HG02981 (cell line): ENCODE results near the gene EPHA2.

Experiments
- ATAC-seq: cut with Tn5 transposase; IDR thresholded peaks from one replicate; pipeline ENCODE4 v1.9.1; 2021; ENCODE audit warnings: mild to moderate bottlenecking, moderate library complexity; ENCODE audit not compliant: unreplicated experiment

EPHA2 gene

GRCh38 chr1:16099412-16099811, 56.5 kb downstream of the EPHA2 start:
- ATAC-seq, result no peak

DNA sequence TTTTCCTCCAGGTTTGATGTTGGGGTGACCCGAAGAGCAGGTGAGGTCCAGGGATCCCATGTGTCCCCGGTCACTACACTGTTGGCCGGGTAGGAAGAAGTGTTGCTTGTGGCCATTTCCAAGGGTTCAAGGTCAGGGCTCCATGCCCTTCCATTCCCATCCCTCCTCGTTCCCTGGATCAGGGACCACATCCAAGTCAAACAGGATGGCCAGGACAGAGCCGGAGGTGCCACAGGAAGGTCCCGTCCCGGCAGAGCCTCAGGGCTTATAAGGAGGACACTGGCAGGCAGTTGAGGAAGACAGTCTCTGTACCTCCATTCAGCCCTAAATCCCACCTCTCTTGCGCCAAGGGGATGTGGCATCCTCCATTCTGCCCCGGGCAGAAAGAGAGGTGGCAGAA, 60.4 kb downstream of the EPHA2 start:
- ATAC-seq, result no peak

DNA sequence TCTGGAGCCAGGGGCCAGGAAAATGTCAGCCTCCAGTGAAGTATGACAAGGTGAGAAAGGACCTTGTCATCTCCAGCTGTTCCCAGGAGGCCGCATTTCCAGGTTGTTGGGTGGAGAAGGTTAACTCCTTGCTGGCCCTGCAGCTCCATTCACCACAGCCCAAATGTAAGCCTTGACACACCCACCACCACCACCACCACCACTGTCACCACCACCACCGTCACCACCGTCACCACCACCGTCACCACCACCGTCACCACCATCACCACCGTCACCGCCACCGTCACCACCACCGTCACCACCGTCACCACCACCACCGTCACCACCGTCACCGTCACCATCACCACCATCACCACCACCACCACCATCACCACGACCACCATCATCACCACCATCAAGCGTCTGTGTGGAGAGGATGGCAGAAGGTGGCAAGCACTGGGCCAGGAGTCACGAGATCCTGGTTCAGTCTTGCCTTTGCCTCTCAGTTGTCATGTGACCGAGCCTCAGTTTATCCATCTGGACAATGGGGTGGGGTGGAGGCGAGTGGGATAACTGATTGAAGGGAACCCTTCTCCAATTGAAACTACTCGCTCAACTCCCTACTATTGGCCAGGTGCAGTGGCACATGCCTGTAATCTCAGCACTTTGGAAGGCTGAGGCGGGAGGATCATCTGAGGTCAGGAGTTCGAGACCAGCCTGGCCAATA, 61.3 kb downstream of the EPHA2 start:
- no peak for ATAC-seq

GRCh38 chr1:16093611-16094010, 62.3 kb downstream of the EPHA2 start:
- ATAC-seq, result no peak

- no peak for ATAC-seq
Observed at GRCh38 chr1:16092923-16093511, 62.9 kb downstream of the EPHA2 start.

GRCh38 chr1:16092097-16092922, 63.6 kb downstream of the EPHA2 start:
- no peak for ATAC-seq

DNA sequence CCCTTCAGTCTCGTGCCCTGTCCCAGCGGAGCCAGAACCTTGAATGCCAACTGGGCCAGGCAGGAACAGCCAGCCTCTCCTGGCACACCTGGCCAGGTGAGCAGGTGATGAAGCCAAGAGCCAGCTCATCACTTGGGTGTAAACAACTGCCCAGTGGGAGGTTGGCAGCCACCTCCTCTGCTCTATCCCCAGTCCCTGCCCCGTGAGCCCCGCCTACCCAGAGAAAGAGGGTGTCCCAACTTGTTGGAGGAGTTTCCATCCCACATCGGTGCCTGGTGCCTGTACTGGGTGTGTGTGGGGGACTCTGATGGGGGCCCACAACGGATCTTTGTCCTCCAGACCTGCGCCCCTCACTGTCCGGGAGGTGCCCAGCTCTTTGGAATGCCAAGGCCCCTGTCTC, 64.6 kb downstream of the EPHA2 start:
- ATAC-seq, result no peak

DNA sequence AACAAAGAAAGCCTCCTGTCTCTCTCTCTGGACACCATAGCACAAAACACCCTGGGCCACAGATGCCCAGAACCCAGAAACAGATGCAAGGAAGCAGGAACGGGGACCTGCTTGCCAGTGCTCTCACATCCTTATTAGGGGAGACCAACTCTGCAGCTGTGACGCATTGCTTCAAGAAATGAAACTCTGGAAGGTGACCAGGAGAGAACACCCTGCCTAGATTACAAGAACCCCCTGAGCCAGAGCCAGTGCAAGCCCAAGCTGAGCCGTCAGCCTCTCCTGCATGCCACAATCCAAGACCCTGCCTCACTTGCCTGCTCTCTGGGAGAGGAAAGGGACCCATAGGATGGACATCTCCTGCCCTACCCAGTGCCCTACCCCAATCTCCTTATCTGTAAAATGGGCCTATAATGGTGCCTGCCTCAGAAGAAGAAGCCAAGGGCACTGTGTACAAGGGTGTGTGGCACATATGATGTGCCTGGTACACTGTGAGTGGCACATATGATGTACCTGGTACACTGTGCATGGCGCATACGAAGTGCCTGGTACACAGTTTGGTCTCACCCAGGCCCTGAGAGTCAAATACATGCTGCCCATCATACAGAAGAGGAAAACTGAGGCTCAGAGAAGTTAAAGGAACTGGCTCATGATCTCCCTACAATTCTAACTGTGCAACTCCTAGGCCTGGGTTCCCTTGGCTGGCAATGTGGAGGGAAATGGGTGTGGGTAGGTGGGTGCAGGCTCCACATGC, 65.6 kb downstream of the EPHA2 start:
- ATAC-seq, result no peak

DNA sequence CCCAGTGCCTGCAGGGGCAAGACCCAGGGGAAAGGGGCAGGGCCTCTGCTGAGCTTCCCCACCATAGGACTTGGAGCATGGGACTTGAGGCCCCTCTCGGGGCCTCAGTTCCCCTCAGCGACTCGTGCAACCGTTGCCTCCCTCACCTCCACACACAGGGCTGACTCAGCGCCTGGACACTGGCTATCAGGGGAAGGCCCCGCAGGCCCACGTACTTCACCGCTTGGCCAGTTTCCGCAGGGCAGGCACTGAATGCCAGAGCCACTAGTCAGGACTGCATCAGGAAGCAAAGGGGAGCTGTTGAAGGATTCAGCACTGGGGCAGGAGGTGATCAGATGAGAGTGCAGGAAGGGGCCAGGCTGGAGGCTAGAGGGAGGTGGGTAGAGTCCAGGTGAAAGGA, 66.9 kb downstream of the EPHA2 start:
- ATAC-seq, result no peak

DNA sequence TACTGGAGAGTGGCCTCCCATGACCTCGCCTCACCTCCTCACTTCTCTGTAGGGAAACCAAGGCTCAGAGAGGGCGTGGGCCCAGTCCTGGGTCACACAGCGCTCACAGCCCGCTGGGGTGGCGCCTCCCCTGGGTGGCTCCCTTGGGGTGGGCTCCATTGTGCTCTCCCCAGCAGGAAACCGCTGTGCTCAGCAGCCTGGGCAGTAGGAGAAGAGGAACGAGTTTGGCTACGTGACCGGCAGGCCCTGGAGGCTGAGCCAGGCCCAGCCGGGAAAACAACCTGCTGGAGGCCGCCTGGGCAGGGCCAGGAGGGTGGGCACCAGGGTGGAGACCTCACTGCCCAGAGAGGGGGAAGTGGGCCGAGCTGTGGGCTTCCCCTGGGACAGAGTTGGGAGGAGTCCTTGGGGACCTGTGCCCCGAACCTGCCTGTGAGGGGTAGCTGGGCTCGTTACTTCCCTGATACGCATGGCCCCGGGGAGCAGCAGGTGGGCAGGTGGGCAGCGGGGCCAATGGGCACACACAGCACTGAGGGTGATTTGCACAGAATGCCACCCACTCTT, 67.4 kb downstream of the EPHA2 start:
- no peak for ATAC-seq

DNA sequence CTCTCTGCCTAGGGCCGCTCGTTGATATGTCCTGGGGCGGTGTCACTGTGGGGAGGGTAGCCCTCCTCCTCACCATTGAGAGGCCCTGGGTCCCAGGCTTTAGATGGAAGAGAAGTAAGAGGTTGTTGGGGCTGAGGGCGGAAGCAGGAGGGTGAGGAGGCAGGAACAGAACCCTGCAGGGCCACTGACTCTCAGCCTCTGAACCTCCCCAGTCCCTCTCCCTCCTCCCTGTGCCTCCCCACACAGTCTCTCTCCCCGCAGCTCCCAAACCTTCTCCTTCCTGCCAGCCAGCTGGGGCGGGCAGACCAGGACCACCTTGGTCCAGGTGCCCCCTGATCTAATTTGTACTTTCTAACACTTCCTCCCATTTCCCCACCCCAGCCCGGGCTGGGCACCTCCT, 68.1 kb downstream of the EPHA2 start:
- no peak for ATAC-seq

DNA sequence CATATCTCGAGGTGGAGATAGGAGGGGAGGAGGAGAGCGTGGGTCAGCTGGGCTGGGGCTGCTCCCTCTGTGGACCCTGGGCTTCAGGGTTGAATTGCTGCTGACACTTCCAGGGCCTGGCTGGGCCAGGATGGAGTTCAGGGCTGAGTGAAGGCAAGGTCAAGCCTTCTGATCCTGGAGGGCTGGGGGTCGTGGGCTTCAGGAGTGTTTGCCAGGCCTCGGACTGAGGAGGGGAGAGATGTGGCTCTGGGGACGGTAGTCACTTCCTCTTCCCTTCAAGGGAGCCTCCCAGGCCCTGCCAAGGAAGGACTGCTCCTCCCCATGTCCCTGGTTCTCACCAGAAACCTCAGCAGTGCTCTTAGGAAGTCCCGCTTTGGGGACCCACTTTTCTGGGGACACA, 70.3 kb downstream of the EPHA2 start:
- ATAC-seq, result no peak

GRCh38 chr1:16083486-16083885, 72.4 kb downstream of the EPHA2 start:
- no peak for ATAC-seq

DNA sequence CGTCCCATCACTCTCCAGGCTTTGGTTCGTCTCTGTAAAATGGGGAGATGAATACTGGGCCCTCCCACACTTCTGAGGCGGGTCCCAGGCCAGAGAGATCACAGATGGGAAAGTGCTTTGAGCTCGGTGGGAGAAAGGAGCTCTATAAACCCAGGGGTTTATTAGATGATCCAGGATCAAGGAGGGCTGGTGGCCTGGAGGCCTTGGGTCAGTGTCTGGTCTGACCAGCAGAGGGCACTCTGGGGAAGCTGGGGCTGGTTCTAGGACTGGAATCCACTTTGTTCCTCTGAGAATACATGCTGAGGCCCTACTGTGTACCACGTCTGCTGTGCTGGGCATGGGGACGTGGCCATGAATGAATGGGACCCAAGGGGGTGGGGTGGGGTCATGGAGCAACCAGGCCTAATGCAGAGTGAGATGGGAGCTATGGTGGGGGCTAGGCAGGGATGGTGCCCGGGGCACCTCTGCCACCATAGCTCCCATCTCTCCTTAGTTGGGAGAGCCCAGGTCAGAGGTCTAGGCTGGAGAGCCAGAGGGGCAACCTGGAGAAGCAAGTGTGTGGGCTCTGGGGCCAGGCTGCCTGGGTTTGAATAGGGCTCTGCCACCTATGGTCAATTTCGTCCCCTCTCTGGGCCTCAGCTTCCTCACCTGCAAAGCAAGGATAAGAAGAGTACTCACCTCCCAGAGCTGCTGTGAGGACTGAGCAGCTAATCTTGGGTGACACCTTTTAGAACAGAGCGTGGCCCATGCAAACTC, 73.4 kb downstream of the EPHA2 start:
- no peak for ATAC-seq

- ATAC-seq, result no peak
Observed at GRCh38 chr1:16081636-16082035, 74.2 kb downstream of the EPHA2 start.

GRCh38 chr1:16080422-16081150, 75.3 kb downstream of the EPHA2 start:
- ATAC-seq, result no peak

- no peak for ATAC-seq
Observed at GRCh38 chr1:16078925-16079656, 76.8 kb downstream of the EPHA2 start.

DNA sequence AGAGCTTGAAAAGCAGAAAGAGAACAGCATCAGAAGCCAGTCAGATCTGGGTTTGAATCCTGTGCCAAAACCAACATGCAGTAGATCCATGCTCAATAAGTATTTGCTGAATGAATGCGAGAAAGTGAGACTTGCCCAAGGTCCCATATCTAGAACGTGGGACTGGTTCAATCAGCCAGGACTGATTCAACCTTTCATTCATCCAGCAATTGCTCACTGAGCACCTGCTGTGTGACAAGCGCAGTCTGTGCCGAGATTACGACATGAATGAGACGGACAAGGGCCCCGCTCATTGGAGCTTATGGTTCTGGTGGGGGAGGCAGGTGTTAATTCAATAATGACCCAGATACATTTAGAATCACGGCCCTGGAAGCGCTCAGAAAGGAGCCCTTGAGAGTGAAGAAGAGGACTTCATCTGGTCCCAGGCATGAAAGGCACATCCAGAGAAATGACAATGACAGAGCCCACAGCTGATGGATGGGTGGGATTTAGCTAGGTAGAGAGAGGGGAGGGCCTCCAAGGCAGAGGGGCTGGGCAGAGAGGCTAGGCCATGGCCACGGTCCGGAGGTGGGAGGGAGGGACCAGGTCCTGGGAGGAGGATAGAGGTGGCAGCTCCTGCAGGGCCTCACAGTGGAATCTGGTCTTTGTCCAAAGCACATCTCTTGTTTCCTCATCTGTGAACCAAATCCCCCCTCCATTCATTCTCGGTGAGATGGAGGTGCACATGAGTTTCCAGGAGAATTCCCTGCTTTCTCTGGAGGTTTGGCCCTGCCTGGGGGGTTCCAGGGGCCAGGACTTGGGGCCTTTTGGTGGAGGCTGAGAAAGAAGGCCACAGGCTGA, 78.2 kb downstream of the EPHA2 start:
- ATAC-seq, result no peak
